Astrocyte of the cerebellum (primary cell): ENCODE results near the gene CCDC12.

Experiments
- DNase-seq: peaks from one replicate; pipeline ENCODE4 v3.0.0-alpha.2; 2011; ENCODE audit warnings: low read depth
- H3K4me3 ChIP-seq: 2 replicates; pipeline ENCODE4 v1.5.1; 2011; ENCODE audit warnings: mild to moderate bottlenecking, low read depth, low read length, moderate library complexity
- in situ Hi-C: cut with HindIII; loops from 2 replicates; pipeline ENCODE4 v1.10.0; 2017; ENCODE audit warnings: low sequenced_read_pairs
- TF ChIP-seq, protein P1 (sequence below): IDR thresholded peaks from 2 replicates; pipeline ENCODE4 v1.5.1; 2012; ENCODE audit warnings: low read length, low read depth, moderate library complexity, mild to moderate bottlenecking; ENCODE audit errors: missing control alignments

The CCDC12 gene

GRCh38 chr3:46976326-46977190 is at the start of gene CCDC12:
TSS of gene CCDC12 (minus strand) at chr3:46976745. CDS start at chr3:46976732, 13 bp downstream.
- TF ChIP-seq, protein P1, sequence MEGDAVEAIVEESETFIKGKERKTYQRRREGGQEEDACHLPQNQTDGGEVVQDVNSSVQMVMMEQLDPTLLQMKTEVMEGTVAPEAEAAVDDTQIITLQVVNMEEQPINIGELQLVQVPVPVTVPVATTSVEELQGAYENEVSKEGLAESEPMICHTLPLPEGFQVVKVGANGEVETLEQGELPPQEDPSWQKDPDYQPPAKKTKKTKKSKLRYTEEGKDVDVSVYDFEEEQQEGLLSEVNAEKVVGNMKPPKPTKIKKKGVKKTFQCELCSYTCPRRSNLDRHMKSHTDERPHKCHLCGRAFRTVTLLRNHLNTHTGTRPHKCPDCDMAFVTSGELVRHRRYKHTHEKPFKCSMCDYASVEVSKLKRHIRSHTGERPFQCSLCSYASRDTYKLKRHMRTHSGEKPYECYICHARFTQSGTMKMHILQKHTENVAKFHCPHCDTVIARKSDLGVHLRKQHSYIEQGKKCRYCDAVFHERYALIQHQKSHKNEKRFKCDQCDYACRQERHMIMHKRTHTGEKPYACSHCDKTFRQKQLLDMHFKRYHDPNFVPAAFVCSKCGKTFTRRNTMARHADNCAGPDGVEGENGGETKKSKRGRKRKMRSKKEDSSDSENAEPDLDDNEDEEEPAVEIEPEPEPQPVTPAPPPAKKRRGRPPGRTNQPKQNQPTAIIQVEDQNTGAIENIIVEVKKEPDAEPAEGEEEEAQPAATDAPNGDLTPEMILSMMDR = no peak

GRCh38 chr3:47024932-47025331 is 48.4 kb upstream of the CCDC12 start:
- no peak for DNase-seq
- no peak overlapping the region for H3K4me3 ChIP-seq
- TF ChIP-seq, protein P1 = no peak
- in situ Hi-C loops = loop anchor here (25.0 kb wide), 1 partner anchor 287 kb away; no protein-coding TSS in a partner anchor

More at GRCh38 chr3:46976326-46977190, at the start of gene CCDC12:
- in situ Hi-C loops = no loop called here
- peak within 1 kb of the TSS; percentile 91 for H3K4me3 ChIP-seq
- peak; percentile 99 for DNase-seq

DNA sequence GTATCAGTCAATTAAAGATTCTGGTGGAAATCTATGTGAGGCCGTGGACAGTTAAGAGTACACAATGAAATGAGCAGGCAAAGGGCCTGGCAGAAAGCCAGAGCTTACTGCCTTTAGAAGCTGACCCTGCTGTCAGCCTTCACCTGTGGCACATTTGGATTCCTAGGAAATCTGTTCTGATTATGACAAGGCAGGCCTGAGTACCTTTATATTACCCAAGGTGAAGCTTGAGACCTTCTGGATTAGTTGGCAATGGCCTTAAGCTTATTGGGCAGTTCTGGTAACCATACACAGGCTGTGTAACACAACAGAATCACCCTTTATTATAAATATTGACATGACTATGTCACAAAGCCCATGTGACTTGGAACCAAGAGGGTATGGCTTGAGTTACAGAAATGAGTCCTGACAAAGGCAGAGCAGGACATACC is 46.1 kb upstream of the CCDC12 start:
- in situ Hi-C loops = no loop called here

GRCh38 chr3:47020311-47020710 is 43.8 kb upstream of the CCDC12 start:
- H3K4me3 ChIP-seq = no peak overlapping the region
- in situ Hi-C loops = no loop called here
- DNase-seq = no peak
- TF ChIP-seq, protein P1 = no peak

More for the DNA sequence above, 46.1 kb upstream of the CCDC12 start:
- H3K4me3 ChIP-seq = no peak overlapping the region
- DNase-seq = no peak
- TF ChIP-seq, protein P1 = no peak

DNA sequence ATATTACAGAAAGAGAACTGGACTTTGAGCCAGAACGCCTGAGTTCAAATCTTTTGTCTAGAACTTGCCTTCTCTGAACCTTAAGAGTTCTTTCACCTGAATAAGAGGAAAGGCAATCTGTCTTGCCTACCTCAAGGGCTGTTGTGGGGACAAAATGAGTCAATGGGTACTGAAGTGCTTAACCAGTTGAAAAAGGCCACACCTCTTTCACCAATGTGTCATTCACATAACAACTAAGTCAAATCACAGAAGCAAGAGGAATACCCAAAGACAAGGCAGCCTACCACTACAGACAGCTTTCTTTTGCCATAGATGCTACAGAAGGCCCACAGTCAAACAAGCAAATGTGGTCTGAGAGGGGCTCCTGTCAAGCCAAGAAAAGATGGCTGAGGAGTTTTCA is 42.7 kb upstream of the CCDC12 start:
- H3K4me3 ChIP-seq = no peak overlapping the region
- TF ChIP-seq, protein P1 = no peak
- DNase-seq = no peak
- in situ Hi-C loops = no loop called here

DNA sequence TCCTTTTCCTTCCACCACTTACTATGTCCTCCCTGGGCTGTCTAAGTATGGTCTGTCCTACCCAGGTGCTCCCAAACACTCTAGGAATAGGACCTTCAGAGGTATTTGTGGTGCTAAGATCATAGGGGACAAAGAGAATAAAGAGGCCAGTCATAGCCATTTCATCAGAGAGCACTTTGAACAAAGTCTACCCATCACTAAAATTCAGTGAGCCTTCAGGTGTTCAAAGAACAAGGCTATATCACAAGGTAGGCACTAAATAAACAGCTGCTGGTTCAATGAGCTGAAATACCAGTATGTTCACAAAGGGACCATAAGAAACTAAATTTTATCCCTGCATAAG is 41.7 kb upstream of the CCDC12 start:
- DNase-seq = no peak
- H3K4me3 ChIP-seq = no peak overlapping the region
- in situ Hi-C loops = no loop called here

More for the DNA sequence above, 41.7 kb upstream of the CCDC12 start:
- TF ChIP-seq, protein P1 = no peak
